Upper lobe of right lung (tissue), 1 donor: ENCODE measurements around the gene PDHX. TPM values are rescaled to one million over a fixed set of nuclear protein-coding genes. Genes with fewer than 3 reads are reported as not detected.

Experiments
- ATAC-seq: fragments of 200-7000 bp; cut with Tn5 transposase; one replicate; pipeline ENCODE4 v1.9.1; 2020; ENCODE audit warnings: mild to moderate bottlenecking, moderate library complexity
- DNase-seq: peaks from one replicate; pipeline ENCODE4 v3.0.0-alpha.2; 2020
- H3K27ac ChIP-seq: fragments of 200-600 bp; one replicate; pipeline ENCODE4 v1.8.0; 2022
- H3K27me3 ChIP-seq: fragments of 200-600 bp; one replicate; pipeline ENCODE4 v1.8.0; 2022; ENCODE audit warnings: mild to moderate bottlenecking
- H3K36me3 ChIP-seq: fragments of 200-600 bp; one replicate; pipeline ENCODE4 v1.8.0; 2022
- H3K4me1 ChIP-seq: fragments of 200-600 bp; one replicate; pipeline ENCODE4 v1.8.0; 2022
- H3K4me3 ChIP-seq: fragments of 200-600 bp; one replicate; pipeline ENCODE4 v1.8.0; 2022; ENCODE audit warnings: mild to moderate bottlenecking
- H3K9me3 ChIP-seq: fragments of 200-600 bp; one replicate; pipeline ENCODE4 v1.8.0; 2022
- CTCF ChIP-seq: fragments of 200-600 bp; IDR thresholded peaks from one replicate; pipeline ENCODE4 v1.8.0; 2022; ENCODE audit warnings: antibody characterized with exemption
- intact Hi-C: fragments of 100-400 bp; cut with DNase I; formaldehyde crosslinking; loops from one replicate; pipeline ENCODE4 v1.11.0; 2022
- microRNA-seq: library from miRNA; unstranded; fragments of <30 nt; microRNA quantifications from one replicate; pipeline ENCODE4 v1.2.0, GENCODE V29; 2020; ENCODE audit warnings: borderline microRNAs expressed
- total RNA-seq: library from RNA; stranded (reverse); fragmentation: NEBNext Ultra II Directional; extraction: Animal tissue kit (Norgen Biotek cat#: 25700); gene quantifications from one replicate; pipeline ENCODE4 v1.2.1, GENCODE V29; 2021
- donor health status: DM: no; HTN: yes; CAD: no; lungs with severe emphysema.

Gene PDHX
- total RNA-seq, 1 donor from 2014 or later: 40.8 TPM

- Histone ChIP-seq H3K36me3 (no peaks in the 10 kb centered on the region), H3K27me3 (no peaks in the 10 kb centered on the region), H3K4me3 (no peak overlapping the region), H3K27ac (peak overlapping the region; percentile 43), H3K4me1 (peaks cover 30% of the 10 kb centered on the region), H3K9me3 (no peaks in the 10 kb centered on the region)
- intact Hi-C loops: no loop called here
- no peak for TF ChIP-seq CTCF
- no peak for DNase-seq
- peak; percentile 90 for ATAC-seq
Observed at GRCh38 chr11:35045236-35045820, 128.9 kb downstream of the PDHX start.

Small RNA genes within 50 kb of the gene (microRNA-seq; reads per million reads assigned to microRNA genes)
- 0.50 reads per million for gene MIR1343

Other genes starting within 250 kb of the PDHX start
- 26.5 TPM for gene APIP, start 239 bp upstream of the PDHX start, total RNA-seq
- gene CD44, start 222.6 kb downstream of the PDHX start, total RNA-seq: 548 TPM